B cell (primary cell): ENCODE measurements around the gene NUP98. TPM values are rescaled to one million over a fixed set of nuclear protein-coding genes. Genes with fewer than 3 reads are reported as not detected.

Source experiments
- ATAC-seq: fragments of 200-7000 bp; cut with Tn5 transposase; one replicate; pipeline ENCODE4 v1.10.0; 2021; ENCODE audit warnings: low read depth, mild to moderate bottlenecking, moderate number of reproducible peaks, moderate library complexity
- CTCF ChIA-PET: fragments of 350-600 bp; sonication (Branson Sonifier 250); formaldehyde crosslinking; loops from one replicate; lab custom pipeline; 2021; ENCODE audit warnings: antibody characterized with exemption, inconsistent platforms; lab: Charles Lee
- POLR2A ChIA-PET: fragments of 350-600 bp; sonication (Branson Sonifier 250); formaldehyde crosslinking; loops from one replicate; lab custom pipeline; 2021; ENCODE audit warnings: antibody characterized with exemption; lab: Charles Lee
- DNase-seq: peaks from one replicate; pipeline ENCODE4 v3.0.0; 2013
- H2AFZ ChIP-seq: 2 replicates; pipeline ENCODE4 v1.6.1; 2012; ENCODE audit warnings: mild to moderate bottlenecking, low read depth, low read length; ENCODE audit not compliant: insufficient read depth, poor library complexity, severe bottlenecking
- H3K27ac ChIP-seq, 2 donors: 1 replicate in 1 of 2; 2 replicates in 1 of 2; pipeline ENCODE4 v1.5.1; 2012 to 2013; ENCODE audit warnings: low read length in 2 of 2, mild to moderate bottlenecking in 2 of 2, moderate library complexity in 1 of 2
- H3K27me3 ChIP-seq, 4 experiments: fragments of 200-600 bp in 1 of 4; sonication (generic) in 1 of 4; replicated peaks in 1 of 4; 1 replicate in 2 of 4; 2 replicates in 2 of 4; pipeline versions ENCODE4 v1.6.1 to v1.7.0; 2013 to 2016; ENCODE audit warnings: low read length in 3 of 4, mild to moderate bottlenecking in 2 of 4, mixed read lengths in 1 of 4, moderate library complexity in 1 of 4; ENCODE audit not compliant: insufficient read depth in 4 of 4, control insufficient read depth in 3 of 4; ENCODE audit errors: control extremely low read depth in 1 of 4
- H3K36me3 ChIP-seq, 2 experiments: replicated peaks in 1 of 2; 1 replicate in 1 of 2; 2 replicates in 1 of 2; pipeline versions ENCODE4 v1.6.1 to v1.7.1; 2013; ENCODE audit warnings: low read length in 1 of 2; ENCODE audit not compliant: insufficient read depth in 2 of 2, control insufficient read depth in 1 of 2; ENCODE audit errors: control extremely low read depth in 1 of 2, extremely low read depth in 1 of 2
- H3K4me1 ChIP-seq, 2 donors: fragments of 200-600 bp in 1 of 2; sonication (generic) in 1 of 2; 1 replicate in 1 of 2; 2 replicates in 1 of 2; pipeline versions ENCODE4 v1.5.1 to v1.6.1; 2013 to 2017; ENCODE audit warnings: low read length in 2 of 2; ENCODE audit not compliant: control insufficient read depth in 2 of 2, insufficient read depth in 2 of 2
- H3K4me2 ChIP-seq: replicated peaks from 2 replicates; pipeline ENCODE3; 2012; ENCODE audit warnings: mild to moderate bottlenecking, low read depth, low read length; ENCODE audit not compliant: poor library complexity, severe bottlenecking
- H3K4me3 ChIP-seq, 5 experiments: fragments of 200-600 bp in 1 of 5; sonication (generic) in 1 of 5; 1 replicate in 3 of 5; 2 replicates in 2 of 5; pipeline versions ENCODE4 v1.5.1 to v1.7.0; 2011 to 2016; ENCODE audit warnings: low read length in 4 of 5, mild to moderate bottlenecking in 4 of 5, low read depth in 2 of 5, control low read depth in 1 of 5, moderate library complexity in 1 of 5; ENCODE audit not compliant: insufficient read depth in 1 of 5; ENCODE audit errors: control extremely low read depth in 1 of 5, extremely low read depth in 1 of 5
- H3K79me2 ChIP-seq: fragments of 200-600 bp; sonication (generic); one replicate; pipeline ENCODE4 v1.6.0; 2016; ENCODE audit warnings: low read length; ENCODE audit not compliant: control insufficient read depth, insufficient read depth
- H3K9ac ChIP-seq: fragments of 200-600 bp; sonication (generic); 2 replicates; pipeline ENCODE4 v1.6.1; 2017; ENCODE audit warnings: mild to moderate bottlenecking, low read length, moderate library complexity
- H3K9me3 ChIP-seq, 3 donors: one replicate each; pipeline versions ENCODE4 v1.6.1 to v1.7.1; 2013; ENCODE audit warnings: low read length in 2 of 3; ENCODE audit not compliant: control insufficient read depth in 2 of 3, insufficient read depth in 1 of 3; ENCODE audit errors: control extremely low read depth in 1 of 3
- H4K20me1 ChIP-seq: 2 replicates; pipeline ENCODE4 v1.6.0; 2012; ENCODE audit warnings: mild to moderate bottlenecking, low read length; ENCODE audit not compliant: insufficient read depth, control insufficient read depth, poor library complexity, severe bottlenecking
- H3K27ac Mint-ChIP-seq: one replicate; pipeline ENCODE4 v1.8.0; 2021; ENCODE audit warnings: mixed read lengths
- H3K27me3 Mint-ChIP-seq: one replicate; pipeline ENCODE4 v1.8.0; 2021; ENCODE audit warnings: mixed read lengths
- H3K4me1 Mint-ChIP-seq: one replicate; pipeline ENCODE4 v1.8.0; 2021; ENCODE audit warnings: mixed read lengths
- H3K4me3 Mint-ChIP-seq: one replicate; pipeline ENCODE4 v1.8.0; 2021; ENCODE audit warnings: mixed read lengths
- H3K9me3 Mint-ChIP-seq: one replicate; pipeline ENCODE4 v1.8.0; 2022; ENCODE audit warnings: mixed read lengths; ENCODE audit not compliant: insufficient read depth
- EZH2 ChIP-seq: IDR thresholded peaks from 2 replicates; pipeline ENCODE4 v1.6.1; 2012; ENCODE audit warnings: borderline replicate concordance, low read depth, mild to moderate bottlenecking, moderate library complexity, low read length; ENCODE audit not compliant: insufficient read depth, poor library complexity, severe bottlenecking
- WGBS: methylation state at CpG from one replicate; pipeline ENCODE4 v1.1.5; 2013; ENCODE audit warnings: missing lambda C conversion rate; ENCODE audit not compliant: insufficient coverage; 5-methylcytosine and 5-hydroxymethylcytosine counted together
- intact Hi-C: fragments of 100-400 bp; cut with micrococcal nuclease; formaldehyde crosslinking; loops from one replicate; pipeline ENCODE4 v1.10.0; 2022
- polyA plus RNA-seq: library from polyadenylated mRNA; depleted of rRNA; stranded (reverse); fragments of >200 nt; gene quantifications from 2 replicates; pipeline ENCODE4 v1.2.3, GENCODE V29; 2012
- total RNA-seq, 2 donors: library from RNA; stranded (reverse); fragments of 120-200 nt in 1 of 2; gene quantifications; 1 replicate in 1 of 2; 2 replicates in 1 of 2; pipeline versions ENCODE4 v1.2.3 to v1.2.4, GENCODE V29; 2013 to 2022
- TF ChIP-seq, protein P1 (sequence below): fragments of 200-600 bp; IDR thresholded peaks from one replicate; pipeline ENCODE4 v1.8.0; 2022; ENCODE audit warnings: antibody characterized with exemption, mild to moderate bottlenecking

Gene NUP98
- total and polyA plus RNA-seq, 2 donors (not counting 1 experiment from before 2014, with no cell fraction given): 99.8 to 111 TPM

DNA sequence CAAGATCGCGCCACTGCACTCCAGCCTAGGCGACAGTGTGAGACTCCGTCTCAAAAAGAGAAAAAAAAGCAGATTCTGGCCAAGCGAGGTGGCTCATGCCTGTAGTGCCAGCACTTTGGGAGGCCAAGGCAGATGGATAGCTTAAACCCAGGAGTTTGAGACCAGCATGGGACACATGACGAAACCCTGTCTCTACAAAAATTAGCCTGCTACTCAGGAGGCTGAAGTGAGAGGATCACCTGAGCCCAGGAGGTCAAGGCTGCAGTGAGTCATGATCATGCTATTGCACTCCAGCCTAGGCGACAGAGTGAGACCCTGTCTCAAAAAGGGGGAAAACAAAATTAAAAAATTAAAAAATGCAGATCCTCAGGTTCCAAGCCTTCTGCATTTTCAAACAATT lies 25.0 kb upstream of the NUP98 start:
- Mint-ChIP-seq H3K27me3 (no peaks in the 10 kb centered on the region), H3K4me3 (no peak overlapping the region), H3K4me1 (peaks cover 20% of the 10 kb centered on the region), H3K9me3 (no peaks in the 10 kb centered on the region), H3K27ac (no peak overlapping the region)
- TF ChIP-seq, protein P1, sequence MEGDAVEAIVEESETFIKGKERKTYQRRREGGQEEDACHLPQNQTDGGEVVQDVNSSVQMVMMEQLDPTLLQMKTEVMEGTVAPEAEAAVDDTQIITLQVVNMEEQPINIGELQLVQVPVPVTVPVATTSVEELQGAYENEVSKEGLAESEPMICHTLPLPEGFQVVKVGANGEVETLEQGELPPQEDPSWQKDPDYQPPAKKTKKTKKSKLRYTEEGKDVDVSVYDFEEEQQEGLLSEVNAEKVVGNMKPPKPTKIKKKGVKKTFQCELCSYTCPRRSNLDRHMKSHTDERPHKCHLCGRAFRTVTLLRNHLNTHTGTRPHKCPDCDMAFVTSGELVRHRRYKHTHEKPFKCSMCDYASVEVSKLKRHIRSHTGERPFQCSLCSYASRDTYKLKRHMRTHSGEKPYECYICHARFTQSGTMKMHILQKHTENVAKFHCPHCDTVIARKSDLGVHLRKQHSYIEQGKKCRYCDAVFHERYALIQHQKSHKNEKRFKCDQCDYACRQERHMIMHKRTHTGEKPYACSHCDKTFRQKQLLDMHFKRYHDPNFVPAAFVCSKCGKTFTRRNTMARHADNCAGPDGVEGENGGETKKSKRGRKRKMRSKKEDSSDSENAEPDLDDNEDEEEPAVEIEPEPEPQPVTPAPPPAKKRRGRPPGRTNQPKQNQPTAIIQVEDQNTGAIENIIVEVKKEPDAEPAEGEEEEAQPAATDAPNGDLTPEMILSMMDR: no peak
- TF ChIP-seq EZH2: no peak
- Histone ChIP-seq H3K79me2 (peaks cover 9% of the 10 kb centered on the region), H3K4me1 (peaks cover 13 to 15% of the 10 kb centered on the region in 2 donors), H4K20me1 (peaks cover 8% of the 10 kb centered on the region), H3K27ac (no peak overlapping the region), H3K4me3 (no peak overlapping the region), H3K4me2 (no peak overlapping the region), H3K36me3 (peaks cover 0 to 23% of the 10 kb centered on the region in 2 experiments), H3K27me3 (no peaks in the 10 kb centered on the region), H2AFZ (no peak overlapping the region), H3K9me3 (no peaks in the 10 kb centered on the region), H3K9ac (no peak overlapping the region)
- ChIA-PET POLR2A (no interaction called here), CTCF (interaction anchor here (1.8 to 6.5 kb wide), 4 partner anchors 14 to 250 kb away, joined by 7 to 33 read pairs (median 14); partner anchors contain the start of genes PGAP2 and RHOG)
- intact Hi-C loops: no loop called here
- DNase-seq (no peak), ATAC-seq (no peak)
- 98% methylated on average over 6 of the region's 7 CpGs for WGBS

DNA sequence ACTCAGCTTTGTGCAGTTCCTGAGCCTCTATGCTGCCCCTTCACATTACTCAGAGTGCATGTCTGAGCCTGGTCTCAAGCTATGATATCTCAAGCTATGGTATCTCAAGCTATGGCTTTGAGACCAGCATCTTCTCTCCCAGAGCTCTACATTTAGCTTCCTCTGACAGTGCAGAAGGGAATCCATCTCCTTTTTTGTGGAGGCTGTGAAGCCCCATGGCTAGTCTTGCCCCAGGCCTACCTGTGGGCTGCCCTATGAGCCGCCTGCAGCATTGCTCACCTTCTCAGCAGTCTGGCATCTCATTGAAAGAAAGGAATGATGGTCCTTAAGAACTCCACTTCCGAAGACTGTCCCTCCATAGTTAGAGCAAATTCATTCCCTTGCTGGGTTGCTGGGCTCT lies 23.6 kb upstream of the NUP98 start:
- no peak overlapping the region for H3K27ac Mint-ChIP-seq
- WGBS: 100% methylated on average over 2 of the region's 2 CpGs
- Histone ChIP-seq H3K27ac (no peak overlapping the region), H3K9me3 (no peaks in the 10 kb centered on the region), H3K9ac (no peak overlapping the region), H2AFZ (no peak overlapping the region), H3K79me2 (peaks cover 9% of the 10 kb centered on the region), H3K27me3 (no peaks in the 10 kb centered on the region), H3K4me2 (no peak overlapping the region), H3K36me3 (peaks cover 0 to 11% of the 10 kb centered on the region in 2 experiments), H4K20me1 (no peaks in the 10 kb centered on the region), H3K4me1 (peaks cover 13 to 15% of the 10 kb centered on the region in 2 donors), H3K4me3 (no peak overlapping the region)
- peaks cover 19% of the 10 kb centered on the region for H3K4me1 Mint-ChIP-seq
- CTCF ChIA-PET: interaction anchor here (1.4 to 6.5 kb wide), 5 partner anchors 11 to 251 kb away, joined by 5 to 33 read pairs (median 8); partner anchors contain the start of genes PGAP2 and RHOG
- DNase-seq: no peak
- no peak overlapping the region for H3K4me3 Mint-ChIP-seq
- intact Hi-C loops: no loop called here
- H3K27me3 Mint-ChIP-seq: no peaks in the 10 kb centered on the region
- no peaks in the 10 kb centered on the region for H3K9me3 Mint-ChIP-seq
- TF ChIP-seq, protein P1: no peak
- POLR2A ChIA-PET: interaction anchor here (0.6 to 0.7 kb wide), 2 partner anchors 13 to 18 kb away, joined by 4 to 5 read pairs; partner anchors contain the start of gene PGAP2
- no peak for ATAC-seq
